K562 (cell line): ENCODE measurements around the gene HDHD5. TPM values are rescaled to one million over a fixed set of nuclear protein-coding genes. Genes with fewer than 3 reads are reported as not detected.

ENCODE experiments used
- CREB3L1 ChIP-seq: fragments of 450-650 bp; IDR thresholded peaks from 2 replicates; pipeline ENCODE4 v1.6.1; 2014; ENCODE audit warnings: low read depth, mild to moderate bottlenecking, moderate library complexity, borderline replicate concordance
- GTF2F1 ChIP-seq: IDR thresholded peaks from 2 replicates; pipeline ENCODE4 v1.6.1; 2011; ENCODE audit warnings: low read depth, low read length, improper control_type of control experiment
- KDM1A ChIP-seq, 2 experiments: fragments of 450-650 bp; IDR thresholded peaks; 2 replicates each; pipeline ENCODE4 v1.6.1; 2016; ENCODE audit warnings: mild to moderate bottlenecking in 2 of 2
- MAZ ChIP-seq, 2 experiments: fragments of 450-650 bp in 1 of 2; sonication (generic) in 1 of 2; formaldehyde crosslinking; IDR thresholded peaks in 1 of 2; conservative IDR thresholded peaks in 1 of 2; 2 replicates each; pipeline versions ENCODE4 v1.4.0 to v1.5.0; 2020; ENCODE audit warnings: mild to moderate bottlenecking in 1 of 2, missing genetic modification reagents in 1 of 2
- MGA ChIP-seq: fragments of 450-650 bp; IDR thresholded peaks from 2 replicates; pipeline ENCODE4 v1.6.1; 2016; ENCODE audit warnings: mild to moderate bottlenecking, moderate library complexity
- MTA3 ChIP-seq: fragments of 450-650 bp; formaldehyde crosslinking; IDR thresholded peaks from 2 replicates; pipeline ENCODE4 v1.6.1; 2017; ENCODE audit warnings: mild to moderate bottlenecking, borderline replicate concordance
- NFYB ChIP-seq: IDR thresholded peaks from 2 replicates; pipeline ENCODE4 v1.6.1; 2011; ENCODE audit warnings: mild to moderate bottlenecking, moderate library complexity; ENCODE audit not compliant: insufficient read length; ENCODE audit errors: extremely low read depth
- POLR2H ChIP-seq: IDR thresholded peaks from 2 replicates; pipeline ENCODE4 v1.6.1; 2016; ENCODE audit warnings: missing genetic modification characterization, low read depth, mild to moderate bottlenecking, control low read depth, missing compliant biosample characterization, moderate library complexity
- RBM14 ChIP-seq: fragments of 200-400 bp; formaldehyde crosslinking; IDR thresholded peaks from 2 replicates; pipeline ENCODE4 v1.6.1; 2018; ENCODE audit warnings: low read depth, mild to moderate bottlenecking, low read length, moderate library complexity, borderline replicate concordance; ENCODE audit not compliant: insufficient read depth
- ZNF740 ChIP-seq, 3 experiments: fragments of 200-800 bp in 1 of 3; sonication (Bioruptor generic) in 1 of 3; sonication (generic) in 1 of 3; formaldehyde crosslinking in 1 of 3; IDR thresholded peaks; 2 replicates each; pipeline versions ENCODE4 v1.6.1 to v1.8.0; 2016 to 2022; ENCODE audit warnings: mild to moderate bottlenecking in 2 of 3, missing compliant biosample characterization in 2 of 3, missing genetic modification characterization in 2 of 3, missing genetic modification reagents in 1 of 3
- polyA plus RNA-seq, 8 experiments: library from polyadenylated mRNA; depleted of rRNA in 4 of 8; stranded (reverse) in 5 of 8; unstranded in 3 of 8; fragments of >200 nt; fragmentation: Nextera tagmentation in 2 of 8; fragmentation: Illumina TruSeq in 1 of 8; extraction: Ambion mirVana in 2 of 8; extraction: Trizol in 1 of 8; gene quantifications; 2 replicates each; pipeline versions ENCODE4 v1.2.1 to v1.2.3, GENCODE V29; 2011 to 2014; ENCODE audit warnings: inconsistent platforms in 1 of 8, missing spikeins in 1 of 8
- total RNA-seq, 7 experiments: library from RNA; depleted of rRNA in 6 of 7; stranded (reverse); fragments of >200 nt in 6 of 7; fragmentation: Illumina TruSeq in 2 of 7; extraction: Trizol in 2 of 7; gene quantifications; 2 replicates each; pipeline versions ENCODE4 v1.2.1 to v1.2.3, GENCODE V29; 2011 to 2021; ENCODE audit warnings: low replicate concordance in 1 of 7

Gene HDHD5
- total and polyA plus RNA-seq, 9 of the 15 experiments (the other 6 are each of a cell fraction or from before 2014, with no cell fraction given): 1.6 to 36.6 (median 24.2) TPM

- TF ChIP-seq MGA (peak; percentile 92), NFYB (peak; percentile 86), KDM1A (IDR thresholded peaks at IDR 0.05) (peak in 1 of 2 experiments; percentile 60; a peak in 1 of 4 replicates), MAZ (CRISPR knock-in tag; conservative IDR thresholded peaks at IDR 0.05 in 1 of 2, IDR thresholded peaks at IDR 0.05 in 1 of 2) (peak; percentile 50 to 78; a peak in 2 of 4 replicates), POLR2H (tag) (no peak), ZNF740 (CRISPR knock-in tag; IDR thresholded peaks at IDR 0.05) (peak; percentile 96), ZNF740 (tag; IDR thresholded peaks at IDR 0.05) (peak in 1 of 2 experiments; percentile 97; a peak in 2 of 4 replicates), MTA3 (peak; percentile 59; the same call in 1 of the 2 replicates), GTF2F1 (no peak), CREB3L1 (peak; percentile 89), RBM14 (0 out of 2 replicates have a peak, but pooled peaks have one; percentile 6)
These were observed at the start of gene HDHD5 (continued) for GRCh38 chr22:17158568-17159503.
